ES-I3 (cell line): ENCODE measurements around the gene GPER1.
A peak's percentile ranks its signal among the peaks of the same experiment; 100 is the strongest.

Experiments used
- H3K36me3 ChIP-seq: 2 replicates; pipeline ENCODE4 v1.6.1; 2013; ENCODE audit warnings: mild to moderate bottlenecking, low read length, control low read depth, moderate library complexity; ENCODE audit not compliant: insufficient read depth
- H3K4me1 ChIP-seq: 2 replicates; pipeline ENCODE4 v1.6.1; 2013; ENCODE audit warnings: mild to moderate bottlenecking, control low read depth, low read length; ENCODE audit not compliant: insufficient read depth
- H3K9ac ChIP-seq: 2 replicates; pipeline ENCODE4 v1.6.1; 2013; ENCODE audit warnings: low read depth, mild to moderate bottlenecking, low read length, moderate library complexity
- H3K9me3 ChIP-seq: 2 replicates; pipeline ENCODE4 v1.6.1; 2013; ENCODE audit warnings: mild to moderate bottlenecking, low read length, moderate library complexity; ENCODE audit not compliant: control insufficient read depth, insufficient read depth

The GPER1 gene

DNA sequence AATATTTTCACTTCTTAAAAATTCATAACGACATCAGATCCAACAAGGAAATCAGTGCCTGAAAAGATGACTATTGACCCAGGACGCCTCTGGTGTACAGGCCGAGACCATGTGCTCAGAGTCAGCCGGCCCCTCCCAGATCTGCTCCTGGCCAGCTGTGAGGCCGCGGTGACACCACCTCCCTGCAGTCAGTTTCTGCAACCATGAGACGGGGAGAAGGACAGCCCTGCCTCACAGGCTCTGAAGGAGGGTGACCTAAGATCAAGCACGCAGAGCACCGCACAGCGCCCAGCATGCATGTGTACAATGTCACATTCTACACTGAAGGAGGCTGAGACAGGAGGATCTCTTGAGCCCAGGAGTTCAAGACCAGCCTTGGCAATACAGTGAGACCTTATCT is 2.6 kb upstream of the GPER1 start:
- H3K9ac ChIP-seq, result no peak overlapping the region
- peaks cover 11% of the 10 kb centered on the region for H3K4me1 ChIP-seq
- H3K36me3 ChIP-seq, result no peaks in the 10 kb centered on the region
- H3K9me3 ChIP-seq, result no peaks in the 10 kb centered on the region

DNA sequence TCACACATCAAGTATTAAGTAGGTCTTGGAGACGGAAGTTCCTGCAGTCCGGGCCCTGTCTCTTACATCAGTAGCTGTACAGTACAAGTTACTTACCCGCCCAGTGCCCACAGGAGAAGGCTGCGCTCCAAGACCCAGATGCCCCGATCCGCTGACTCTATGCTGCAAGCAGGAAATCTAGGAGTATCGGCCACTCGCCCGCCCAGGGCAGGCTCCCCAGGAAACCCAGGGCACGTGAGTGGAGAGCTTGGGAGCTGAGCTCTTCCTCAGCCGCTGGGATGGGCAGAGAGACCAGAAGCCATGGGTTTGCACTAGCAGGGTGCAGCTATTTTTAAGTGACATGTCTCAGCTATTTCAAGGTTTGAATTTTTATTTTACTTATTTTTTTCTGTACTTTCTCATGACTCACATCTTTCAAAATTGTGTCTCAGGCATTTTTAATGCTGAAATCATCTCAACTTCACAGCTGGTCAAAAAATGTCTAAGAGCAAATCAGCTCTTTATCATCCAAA is 1.9 kb upstream of the GPER1 start:
- no peaks in the 10 kb centered on the region for H3K36me3 ChIP-seq
- H3K9me3 ChIP-seq, result no peaks in the 10 kb centered on the region
- H3K9ac ChIP-seq, result no peak overlapping the region
- H3K4me1 ChIP-seq, result peaks cover 11% of the 10 kb centered on the region

DNA sequence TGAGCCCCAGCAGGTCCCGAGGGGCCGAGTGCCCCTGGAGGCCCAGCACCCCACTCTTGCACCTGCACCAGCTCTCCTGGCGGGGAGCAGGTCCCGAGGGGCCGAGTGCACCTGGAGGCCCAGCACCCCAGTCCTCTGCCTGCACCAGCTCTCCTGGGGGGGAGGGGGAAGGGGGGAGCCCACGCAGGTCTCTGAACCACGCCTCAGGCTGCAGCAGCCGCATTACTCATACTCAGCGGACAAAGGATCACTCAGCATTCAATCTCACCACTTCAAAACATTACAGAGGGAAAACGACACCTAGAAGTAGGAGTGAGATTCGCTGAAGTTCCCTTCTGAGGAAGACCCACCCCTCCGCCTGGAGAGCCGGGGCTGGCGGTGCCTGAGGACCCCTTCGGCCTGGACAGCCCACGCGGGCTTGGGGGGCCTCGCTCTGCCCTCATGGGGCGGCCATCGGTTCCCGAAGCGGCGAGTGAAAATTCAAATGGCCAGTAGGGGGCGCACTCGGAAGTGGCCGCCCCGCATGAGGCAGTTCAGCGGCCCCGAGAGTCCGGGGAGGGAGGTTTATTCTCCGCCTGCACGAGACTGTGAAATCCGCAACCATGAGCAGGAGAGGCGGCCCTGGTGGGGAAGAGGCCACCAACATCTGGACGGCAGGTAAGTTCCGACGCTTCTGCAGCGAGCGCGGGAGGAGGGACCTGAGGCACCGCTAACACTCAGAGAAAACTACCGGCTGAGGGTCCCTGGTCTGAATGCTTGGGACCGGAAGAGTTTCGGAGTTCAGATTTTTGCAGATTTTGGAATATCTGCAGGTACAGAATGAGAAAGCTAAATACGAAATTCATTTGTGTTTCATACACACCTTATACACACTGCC is 1.1 kb upstream of the GPER1 start:
- no peaks in the 10 kb centered on the region for H3K9me3 ChIP-seq
- no peaks in the 10 kb centered on the region for H3K36me3 ChIP-seq
- H3K4me1 ChIP-seq, result peaks cover 11% of the 10 kb centered on the region
- peak overlapping the region; percentile 42; the same call in 1 of the 2 replicates for H3K9ac ChIP-seq

DNA sequence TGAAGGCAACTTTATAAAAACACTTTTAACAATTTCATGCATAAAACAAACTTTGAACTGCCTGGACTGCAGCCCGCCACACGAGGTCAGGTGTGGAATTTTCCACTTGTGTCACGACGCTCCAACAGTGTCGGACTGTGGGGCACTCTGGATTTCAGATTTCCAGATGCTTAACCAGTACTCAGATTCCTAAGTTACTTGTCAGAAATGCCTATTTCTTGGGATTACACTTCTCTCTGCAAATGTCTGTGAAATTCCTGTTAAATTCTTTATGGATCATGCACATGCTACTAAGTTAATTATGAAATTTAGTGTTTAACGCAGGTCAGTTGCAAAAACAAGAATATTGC is 473 bp upstream of the GPER1 start:
- Histone ChIP-seq H3K9me3 (no peaks in the 10 kb centered on the region), H3K36me3 (no peaks in the 10 kb centered on the region), H3K4me1 (peaks cover 11% of the 10 kb centered on the region), H3K9ac (peak overlapping the region; percentile 42; the same call in 1 of the 2 replicates)

DNA sequence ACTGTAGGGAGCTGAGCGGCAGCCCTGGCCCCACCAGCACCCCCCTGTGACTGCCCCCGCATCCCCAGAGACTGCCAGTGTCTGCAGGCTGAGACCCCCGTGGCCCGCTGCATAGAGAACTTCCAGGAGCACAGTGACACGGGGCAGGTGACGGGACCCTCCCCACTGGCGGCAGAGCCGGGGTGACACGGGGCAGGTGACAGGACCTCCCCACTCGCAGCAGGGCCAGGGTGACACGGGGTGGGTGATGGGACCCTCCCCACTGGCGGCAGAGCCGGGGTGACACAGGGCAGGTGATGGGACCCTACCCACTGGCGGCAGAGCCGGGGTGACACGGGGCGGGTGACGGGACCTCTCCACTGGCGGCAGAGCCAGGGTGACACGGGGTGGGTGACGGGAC is 2.3 kb downstream of the GPER1 start:
- Histone ChIP-seq H3K9ac (no peak overlapping the region), H3K36me3 (no peaks in the 10 kb centered on the region), H3K9me3 (no peaks in the 10 kb centered on the region), H3K4me1 (peaks cover 11% of the 10 kb centered on the region)

DNA sequence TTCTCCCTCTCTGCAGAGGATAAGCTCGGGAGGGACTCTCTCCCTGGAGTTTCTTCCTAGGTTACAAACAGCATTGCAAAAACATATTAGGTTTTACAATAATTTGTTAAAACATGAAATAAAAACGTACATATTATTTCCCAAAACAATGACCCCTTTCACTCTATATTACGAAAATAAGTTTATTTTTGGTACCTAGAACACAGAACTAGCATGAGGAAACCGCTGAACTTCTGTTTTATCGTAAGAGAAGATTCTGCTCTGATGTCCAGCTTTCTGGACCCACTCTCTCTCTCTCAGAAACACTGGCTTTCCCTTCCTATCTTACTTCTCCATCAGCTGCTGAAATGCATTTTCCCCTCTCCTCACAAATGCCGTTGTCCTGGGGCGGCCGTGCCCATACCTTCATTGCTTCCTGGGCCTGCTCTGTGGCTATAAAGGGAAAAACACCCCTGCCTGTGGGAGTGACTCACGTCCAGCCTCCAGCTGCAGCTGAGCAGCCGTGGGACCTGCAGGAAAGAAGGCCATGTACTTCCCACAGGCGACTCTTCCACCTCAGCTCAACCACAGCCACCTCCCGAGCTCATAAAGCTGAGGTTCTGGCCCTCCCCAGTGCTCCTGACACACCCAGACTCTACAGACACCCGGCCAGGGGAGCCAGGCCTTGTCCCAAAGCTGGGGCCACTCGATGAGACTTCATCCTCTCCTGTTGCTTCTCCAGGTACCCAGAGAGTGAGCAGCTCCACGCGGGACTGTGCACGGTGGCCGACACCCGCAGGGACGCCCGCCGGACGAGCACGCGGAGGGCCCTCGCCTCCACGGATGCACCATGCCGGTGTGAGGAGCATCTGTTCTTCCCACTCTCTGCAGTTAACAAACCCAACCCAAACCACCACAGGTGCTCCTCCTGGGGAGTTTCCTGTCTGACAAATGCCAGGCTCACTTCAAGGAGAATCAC is 3.1 kb downstream of the GPER1 start:
- H3K9ac ChIP-seq, result no peak overlapping the region
- no peaks in the 10 kb centered on the region for H3K9me3 ChIP-seq
- H3K4me1 ChIP-seq, result peaks cover 11% of the 10 kb centered on the region
- no peaks in the 10 kb centered on the region for H3K36me3 ChIP-seq

DNA sequence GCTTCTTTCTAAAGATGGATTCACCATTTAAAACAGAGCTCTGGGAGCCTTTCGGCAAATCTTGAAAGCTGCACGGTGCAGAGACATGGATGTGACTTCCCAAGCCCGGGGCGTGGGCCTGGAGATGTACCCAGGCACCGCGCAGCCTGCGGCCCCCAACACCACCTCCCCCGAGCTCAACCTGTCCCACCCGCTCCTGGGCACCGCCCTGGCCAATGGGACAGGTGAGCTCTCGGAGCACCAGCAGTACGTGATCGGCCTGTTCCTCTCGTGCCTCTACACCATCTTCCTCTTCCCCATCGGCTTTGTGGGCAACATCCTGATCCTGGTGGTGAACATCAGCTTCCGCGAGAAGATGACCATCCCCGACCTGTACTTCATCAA is 3.7 kb downstream of the GPER1 start:
- H3K36me3 ChIP-seq, result no peaks in the 10 kb centered on the region
- H3K9ac ChIP-seq, result no peak overlapping the region
- H3K4me1 ChIP-seq, result peaks cover 11% of the 10 kb centered on the region
- no peaks in the 10 kb centered on the region for H3K9me3 ChIP-seq

DNA sequence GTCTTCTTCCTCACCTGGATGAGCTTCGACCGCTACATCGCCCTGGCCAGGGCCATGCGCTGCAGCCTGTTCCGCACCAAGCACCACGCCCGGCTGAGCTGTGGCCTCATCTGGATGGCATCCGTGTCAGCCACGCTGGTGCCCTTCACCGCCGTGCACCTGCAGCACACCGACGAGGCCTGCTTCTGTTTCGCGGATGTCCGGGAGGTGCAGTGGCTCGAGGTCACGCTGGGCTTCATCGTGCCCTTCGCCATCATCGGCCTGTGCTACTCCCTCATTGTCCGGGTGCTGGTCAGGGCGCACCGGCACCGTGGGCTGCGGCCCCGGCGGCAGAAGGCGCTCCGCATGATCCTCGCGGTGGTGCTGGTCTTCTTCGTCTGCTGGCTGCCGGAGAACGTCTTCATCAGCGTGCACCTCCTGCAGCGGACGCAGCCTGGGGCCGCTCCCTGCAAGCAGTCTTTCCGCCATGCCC is 4.3 kb downstream of the GPER1 start:
- H3K9me3 ChIP-seq, result no peaks in the 10 kb centered on the region
- H3K36me3 ChIP-seq, result no peaks in the 10 kb centered on the region
- H3K4me1 ChIP-seq, result peaks cover 11% of the 10 kb centered on the region
- no peak overlapping the region for H3K9ac ChIP-seq

DNA sequence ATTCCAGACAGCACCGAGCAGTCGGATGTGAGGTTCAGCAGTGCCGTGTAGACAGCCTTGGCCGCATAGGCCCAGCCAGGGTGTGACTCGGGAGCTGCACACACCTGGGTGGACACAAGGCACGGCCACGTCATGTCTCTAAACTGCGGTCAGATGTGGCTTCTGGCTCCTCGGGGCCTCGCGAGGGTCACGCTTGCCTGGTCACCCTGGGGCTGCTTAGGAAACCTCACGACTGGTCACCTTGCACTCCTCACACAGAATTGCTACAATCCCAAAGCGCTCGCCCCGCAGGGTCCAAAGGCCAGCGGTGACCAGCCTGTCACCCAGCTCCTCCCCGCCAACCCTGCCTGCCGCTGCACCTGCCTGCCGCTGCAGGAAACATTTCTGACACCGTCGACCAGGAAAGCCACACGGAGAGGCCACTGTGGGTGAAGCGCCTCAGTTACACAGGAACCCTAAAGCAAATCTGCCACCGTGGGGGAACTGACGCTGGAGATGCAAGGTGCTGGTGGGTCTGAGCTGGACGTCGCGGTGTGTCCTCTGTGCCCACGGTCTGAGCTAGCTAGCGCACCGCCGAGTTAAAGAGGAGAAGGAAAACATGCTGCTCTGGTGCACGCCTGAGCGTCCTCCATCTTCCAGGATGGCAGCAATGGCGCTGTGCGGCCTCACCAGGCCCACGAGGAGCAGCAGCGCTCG is 5.0 kb downstream of the GPER1 start:
- H3K9me3 ChIP-seq, result no peaks in the 10 kb centered on the region
- H3K36me3 ChIP-seq, result 0 out of 2 replicates have a peak, but pooled peaks cover under 1% of the 10 kb centered on the region
- no peak overlapping the region for H3K9ac ChIP-seq
- H3K4me1 ChIP-seq, result peaks cover 6% of the 10 kb centered on the region; the same call in 1 of the 2 replicates

DNA sequence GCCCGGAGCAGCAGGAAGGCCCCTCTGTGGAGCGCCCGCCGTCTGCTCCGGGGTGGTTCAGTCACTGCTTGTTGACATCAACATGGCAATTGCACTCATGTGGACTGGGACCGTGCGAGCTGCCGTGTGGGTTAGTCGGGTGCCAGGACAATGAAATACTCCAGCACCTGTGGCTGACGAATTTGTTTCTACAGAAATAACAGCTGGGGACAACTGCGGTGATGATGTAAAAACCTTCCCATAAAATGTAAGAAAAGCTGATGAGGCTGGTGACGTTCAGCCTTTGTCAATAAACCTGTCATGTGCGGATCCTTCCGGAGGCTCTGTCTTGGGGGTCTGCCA is 5.6 kb downstream of the GPER1 start:
- Histone ChIP-seq H3K9me3 (no peaks in the 10 kb centered on the region), H3K4me1 (peaks cover 1% of the 10 kb centered on the region; the same call in 1 of the 2 replicates)

DNA sequence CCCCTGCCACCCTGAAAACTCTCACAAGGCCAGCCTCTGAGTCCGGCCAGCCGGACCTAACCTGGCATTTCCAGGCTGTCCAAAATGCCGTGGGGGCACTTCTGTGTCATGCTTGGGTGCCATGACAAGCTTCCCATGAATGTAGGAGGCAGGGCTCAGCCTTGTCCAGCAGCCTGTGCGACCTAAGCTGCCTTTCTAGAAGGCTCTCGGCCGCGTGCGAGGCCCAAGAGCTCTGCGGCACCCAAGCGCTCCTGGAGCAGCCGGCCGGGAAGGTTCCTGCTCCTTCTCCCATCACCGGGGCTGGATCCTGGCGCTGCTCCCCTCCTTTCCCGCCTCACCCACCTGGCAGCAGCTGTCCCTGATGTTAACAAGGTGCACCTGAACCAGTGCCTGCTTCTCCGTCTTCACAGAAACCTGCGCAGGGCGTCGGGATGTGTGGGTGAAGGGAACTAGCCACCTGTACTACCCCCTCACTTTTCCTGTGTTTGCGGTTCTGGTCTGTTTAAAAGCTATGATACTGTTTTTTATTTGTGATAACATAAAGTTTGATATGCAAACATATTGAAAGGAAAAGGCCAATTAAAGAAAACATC is 6.1 kb downstream of the GPER1 start:
- Histone ChIP-seq H3K9ac (no peak overlapping the region), H3K36me3 (0 out of 2 replicates have a peak, but pooled peaks cover 4% of the 10 kb centered on the region), H3K4me1 (no peaks in the 10 kb centered on the region), H3K9me3 (no peaks in the 10 kb centered on the region)

More for the DNA sequence above, 5.6 kb downstream of the GPER1 start:
- H3K36me3 ChIP-seq, result 0 out of 2 replicates have a peak, but pooled peaks cover 4% of the 10 kb centered on the region
- H3K9ac ChIP-seq, result no peak overlapping the region

DNA sequence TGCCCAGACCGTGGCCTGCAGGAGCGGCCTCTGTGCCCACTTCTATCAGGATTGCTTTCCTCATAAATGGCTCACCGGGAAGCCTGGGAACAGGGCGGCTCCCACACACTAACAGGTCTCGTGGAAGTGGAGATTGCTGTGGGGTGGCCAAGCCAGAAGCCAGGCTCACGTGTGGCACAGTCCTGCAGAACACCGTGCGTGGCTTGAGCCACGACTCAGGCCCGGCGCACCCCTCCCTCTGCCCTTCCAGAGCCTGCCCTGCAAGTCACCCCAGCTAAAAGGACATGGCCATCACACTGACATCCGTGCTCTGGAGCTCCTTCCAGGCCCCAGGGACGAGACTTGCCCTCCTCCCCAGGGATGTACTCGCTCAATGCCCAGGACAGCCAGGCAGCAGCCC is 7.0 kb downstream of the GPER1 start:
- Histone ChIP-seq H3K4me1 (no peaks in the 10 kb centered on the region), H3K9me3 (no peaks in the 10 kb centered on the region), H3K36me3 (0 out of 2 replicates have a peak, but pooled peaks cover 4% of the 10 kb centered on the region), H3K9ac (no peak overlapping the region)

DNA sequence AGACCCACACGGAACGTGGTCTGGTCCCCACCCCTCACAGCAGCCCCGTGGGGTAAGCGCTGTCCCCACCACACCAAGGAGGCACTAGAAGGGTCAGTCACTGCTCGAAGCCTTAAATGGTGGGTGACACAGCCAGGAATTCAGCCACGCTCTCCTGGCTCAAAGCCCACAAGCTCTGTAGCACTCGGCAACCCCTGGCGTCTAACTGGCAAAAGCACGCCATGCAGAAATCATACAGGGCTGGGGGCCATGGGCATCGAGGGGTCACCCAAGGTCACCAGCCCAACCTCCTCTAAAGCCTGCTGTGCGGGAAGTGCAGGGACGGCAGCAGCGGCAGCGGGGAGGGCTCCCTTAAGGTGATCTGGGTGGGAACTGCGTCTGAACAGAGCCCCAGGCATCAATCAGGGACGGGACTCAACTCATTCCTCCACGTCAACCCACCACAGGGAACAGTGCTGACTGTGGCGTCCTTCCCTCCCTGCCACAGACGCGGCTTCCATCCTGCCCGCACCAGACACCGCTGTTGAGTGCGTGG is 7.8 kb downstream of the GPER1 start:
- H3K4me1 ChIP-seq, result no peaks in the 10 kb centered on the region; the same call in 1 of the 2 replicates
- H3K9ac ChIP-seq, result no peak overlapping the region
- H3K36me3 ChIP-seq, result 0 out of 2 replicates have a peak, but pooled peaks cover 4% of the 10 kb centered on the region
- no peaks in the 10 kb centered on the region for H3K9me3 ChIP-seq
